ENCODE measurements around the gene PACS2. TPM values are rescaled to one million over a fixed set of nuclear protein-coding genes. Genes with fewer than 3 reads are reported as not detected.
A peak's percentile ranks its signal among the peaks of the same experiment; 100 is the strongest.

The PACS2 gene
- total RNA-seq, 1 experiment from 2014 or later: 57.7 TPM

DNA sequence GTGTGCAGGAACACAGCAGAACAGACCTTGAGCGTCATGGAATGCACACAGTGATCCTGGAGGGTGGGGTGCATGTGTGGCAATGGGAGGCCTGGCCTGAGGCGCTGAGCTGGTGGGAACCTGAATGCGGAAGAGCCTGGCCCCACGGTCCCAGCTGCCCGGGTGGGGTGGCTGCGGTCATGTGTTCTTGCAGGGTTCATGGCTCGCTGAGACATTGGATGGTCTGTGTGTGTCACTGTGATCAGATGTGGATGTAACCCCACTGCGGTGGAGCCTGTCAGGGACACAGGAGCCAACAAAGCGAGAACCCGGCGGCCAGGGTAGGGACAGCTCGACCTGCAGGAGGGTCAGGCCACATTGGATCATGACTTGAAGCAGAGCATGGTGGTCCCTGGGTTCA is 128.3 kb downstream of the PACS2 start:
- TF ChIP-seq, protein P1, sequence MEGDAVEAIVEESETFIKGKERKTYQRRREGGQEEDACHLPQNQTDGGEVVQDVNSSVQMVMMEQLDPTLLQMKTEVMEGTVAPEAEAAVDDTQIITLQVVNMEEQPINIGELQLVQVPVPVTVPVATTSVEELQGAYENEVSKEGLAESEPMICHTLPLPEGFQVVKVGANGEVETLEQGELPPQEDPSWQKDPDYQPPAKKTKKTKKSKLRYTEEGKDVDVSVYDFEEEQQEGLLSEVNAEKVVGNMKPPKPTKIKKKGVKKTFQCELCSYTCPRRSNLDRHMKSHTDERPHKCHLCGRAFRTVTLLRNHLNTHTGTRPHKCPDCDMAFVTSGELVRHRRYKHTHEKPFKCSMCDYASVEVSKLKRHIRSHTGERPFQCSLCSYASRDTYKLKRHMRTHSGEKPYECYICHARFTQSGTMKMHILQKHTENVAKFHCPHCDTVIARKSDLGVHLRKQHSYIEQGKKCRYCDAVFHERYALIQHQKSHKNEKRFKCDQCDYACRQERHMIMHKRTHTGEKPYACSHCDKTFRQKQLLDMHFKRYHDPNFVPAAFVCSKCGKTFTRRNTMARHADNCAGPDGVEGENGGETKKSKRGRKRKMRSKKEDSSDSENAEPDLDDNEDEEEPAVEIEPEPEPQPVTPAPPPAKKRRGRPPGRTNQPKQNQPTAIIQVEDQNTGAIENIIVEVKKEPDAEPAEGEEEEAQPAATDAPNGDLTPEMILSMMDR (IDR thresholded peaks at IDR 0.05; ENCODE audit: unreplicated experiment): no peak
- H3K4me1 Mint-ChIP-seq (ENCODE audit: insufficient read depth, unreplicated experiment): peaks cover 6% of the 10 kb centered on the region
- H3K36me3 Mint-ChIP-seq (ENCODE audit: insufficient read depth, unreplicated experiment): peaks cover 11% of the 10 kb centered on the region
- ChIA-PET CTCF (no interaction called here), POLR2A (no interaction called here)
- intact Hi-C loops (cut with micrococcal nuclease): no loop called here
- DNase-seq (ENCODE audit: unreplicated experiment): no peak
- BruUV-seq (replicated peaks): no TSS peak
- no peaks in the 10 kb centered on the region for H3K9me3 Mint-ChIP-seq (ENCODE audit: unreplicated experiment)
- no peak overlapping the region for H3K4me3 Mint-ChIP-seq (ENCODE audit: unreplicated experiment)
- no peak overlapping the region for H3K27ac Mint-ChIP-seq (ENCODE audit: low read depth, unreplicated experiment)
- no peaks in the 10 kb centered on the region for H3K27me3 Mint-ChIP-seq (ENCODE audit: insufficient read depth, unreplicated experiment)

DNA sequence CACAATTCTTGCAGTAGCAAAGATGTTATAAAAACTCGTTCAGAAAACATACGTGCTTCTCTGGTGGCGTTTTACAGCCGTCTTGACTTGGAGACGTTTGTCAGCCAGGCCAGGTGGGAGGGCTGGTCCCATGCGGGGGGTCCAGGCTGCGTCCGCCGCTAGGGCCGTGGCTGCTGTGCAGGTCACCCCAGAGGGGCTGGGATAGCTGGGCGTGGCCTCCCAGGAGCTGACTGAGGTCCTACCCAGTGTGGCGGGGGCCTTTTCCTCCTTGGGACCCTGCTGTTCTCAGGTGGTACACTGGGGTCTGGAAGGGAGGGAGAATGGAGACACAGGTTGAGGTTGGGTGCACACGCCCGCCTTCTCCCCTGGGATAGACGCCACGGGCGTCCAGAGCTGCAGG is 130.3 kb downstream of the PACS2 start:
- POLR2A ChIA-PET: no interaction called here
- intact Hi-C loops (cut with micrococcal nuclease): no loop called here
- H3K4me1 Mint-ChIP-seq (ENCODE audit: insufficient read depth, unreplicated experiment): peaks cover 6% of the 10 kb centered on the region

DNA sequence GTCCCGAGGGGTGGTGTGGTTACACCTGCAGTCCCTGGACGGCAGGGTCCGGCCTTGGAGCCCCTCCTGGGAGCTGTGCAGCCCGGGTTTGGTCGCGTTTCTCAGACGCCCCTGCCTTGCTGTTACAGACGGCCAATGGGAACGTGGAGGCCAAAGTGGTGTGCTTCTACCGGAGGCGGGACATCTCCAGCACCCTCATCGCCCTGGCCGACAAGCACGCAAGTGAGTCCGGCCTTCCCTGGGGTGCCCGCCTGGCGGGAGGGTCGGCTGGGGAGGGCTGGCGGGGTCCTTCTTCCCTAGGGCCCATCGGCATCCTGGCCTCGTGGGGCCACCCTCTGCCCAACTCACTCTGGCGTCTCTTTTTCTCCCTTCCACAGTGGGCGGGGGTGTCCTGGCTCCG is 130.7 kb downstream of the PACS2 start:
- no peak for DNase-seq (ENCODE audit: unreplicated experiment)
- TF ChIP-seq, protein P1 (IDR thresholded peaks at IDR 0.05; ENCODE audit: unreplicated experiment): no peak
- BruUV-seq (replicated peaks): no TSS peak
- peaks cover 25% of the 10 kb centered on the region for H3K36me3 Mint-ChIP-seq (ENCODE audit: insufficient read depth, unreplicated experiment)
- H3K27ac Mint-ChIP-seq (ENCODE audit: low read depth, unreplicated experiment): no peak overlapping the region
- H3K9me3 Mint-ChIP-seq (ENCODE audit: unreplicated experiment): no peaks in the 10 kb centered on the region
- CTCF ChIA-PET: interaction anchor here (1.1 kb wide), 1 partner anchor 44 kb away, joined by 3 read pairs; no protein-coding TSS in a partner anchor
- POLR2A ChIA-PET: no interaction called here
- no peak overlapping the region for H3K4me3 Mint-ChIP-seq (ENCODE audit: unreplicated experiment)
- intact Hi-C loops (cut with micrococcal nuclease): no loop called here
- peaks cover 6% of the 10 kb centered on the region for H3K4me1 Mint-ChIP-seq (ENCODE audit: insufficient read depth, unreplicated experiment)
- H3K27me3 Mint-ChIP-seq (ENCODE audit: insufficient read depth, unreplicated experiment): no peaks in the 10 kb centered on the region

More for the DNA sequence above, 130.3 kb downstream of the PACS2 start:
- Mint-ChIP-seq H3K27ac (ENCODE audit: low read depth, unreplicated experiment) (no peak overlapping the region), H3K36me3 (ENCODE audit: insufficient read depth, unreplicated experiment) (peaks cover 20% of the 10 kb centered on the region), H3K4me3 (ENCODE audit: unreplicated experiment) (no peak overlapping the region), H3K27me3 (ENCODE audit: insufficient read depth, unreplicated experiment) (no peaks in the 10 kb centered on the region), H3K9me3 (ENCODE audit: unreplicated experiment) (no peaks in the 10 kb centered on the region)
- BruUV-seq (replicated peaks): no TSS peak
- DNase-seq (ENCODE audit: unreplicated experiment): no peak
- TF ChIP-seq, protein P1 (IDR thresholded peaks at IDR 0.05; ENCODE audit: unreplicated experiment): no peak
- CTCF ChIA-PET: interaction anchor here (0.6 to 1.1 kb wide), 2 partner anchors 45 to 88 kb away, joined by 3 read pairs; no protein-coding TSS in a partner anchor

DNA sequence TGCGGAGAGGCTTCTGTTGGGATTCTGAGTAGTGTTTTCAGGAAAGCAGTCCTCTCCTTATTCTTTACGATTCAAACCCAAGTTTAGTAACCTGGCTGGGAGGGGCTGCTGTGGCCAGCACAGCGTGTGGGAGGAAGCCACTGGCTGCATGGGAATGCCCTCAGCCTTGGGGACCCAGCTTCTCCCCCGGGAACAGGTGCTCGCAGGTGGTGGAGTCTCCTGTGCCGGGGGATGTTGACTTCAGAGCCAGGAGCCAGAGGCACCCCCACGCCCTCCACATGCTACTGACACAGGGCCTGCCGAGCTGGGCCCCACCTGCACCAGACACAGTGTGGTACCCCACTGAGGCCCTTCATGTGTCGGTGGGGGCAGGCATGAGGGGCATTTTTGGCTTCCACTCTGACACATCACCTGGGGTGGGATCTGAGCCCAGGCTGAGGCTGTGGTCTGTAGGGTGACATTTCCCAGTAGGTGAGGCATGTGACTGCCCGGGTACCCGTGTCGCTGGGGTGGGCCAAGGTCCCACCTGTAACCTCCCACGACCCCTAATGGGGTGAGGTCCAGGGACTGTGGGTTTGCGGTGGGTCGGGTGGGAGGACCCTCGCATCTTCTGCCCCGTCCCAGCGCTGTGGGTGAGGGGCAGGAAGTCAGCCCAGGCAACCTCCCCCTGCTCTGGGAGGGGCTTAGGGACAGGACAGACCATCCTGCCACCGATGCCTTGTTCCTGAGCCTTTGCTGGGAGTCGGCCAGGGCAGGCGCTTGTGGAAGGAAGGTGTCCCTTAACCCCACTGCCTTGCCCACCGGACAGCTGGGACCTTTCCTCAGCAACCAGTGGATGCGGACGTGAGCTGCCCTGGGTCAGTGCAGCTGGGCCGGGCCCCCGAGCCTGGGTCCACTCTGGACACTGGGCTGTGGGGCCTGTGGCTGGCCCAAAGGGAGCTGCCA is 131.6 kb downstream of the PACS2 start:
- H3K36me3 Mint-ChIP-seq (ENCODE audit: insufficient read depth, unreplicated experiment): peaks cover 33% of the 10 kb centered on the region
- TF ChIP-seq, protein P1 (IDR thresholded peaks at IDR 0.05; ENCODE audit: unreplicated experiment): no peak
- intact Hi-C loops (cut with micrococcal nuclease): no loop called here
- CTCF ChIA-PET: interaction anchor here (0.5 kb wide), 1 partner anchor 11 kb away, joined by 4 read pairs; no protein-coding TSS in a partner anchor
- POLR2A ChIA-PET: no interaction called here
- H3K4me1 Mint-ChIP-seq (ENCODE audit: insufficient read depth, unreplicated experiment): peaks cover 6% of the 10 kb centered on the region
- no peak for DNase-seq (ENCODE audit: unreplicated experiment)
- no peaks in the 10 kb centered on the region for H3K9me3 Mint-ChIP-seq (ENCODE audit: unreplicated experiment)
- no peak overlapping the region for H3K4me3 Mint-ChIP-seq (ENCODE audit: unreplicated experiment)
- no peaks in the 10 kb centered on the region for H3K27me3 Mint-ChIP-seq (ENCODE audit: insufficient read depth, unreplicated experiment)
- no TSS peak for BruUV-seq (replicated peaks)
- H3K27ac Mint-ChIP-seq (ENCODE audit: low read depth, unreplicated experiment): peak overlapping the region; percentile 23
